ENCODE measurements around the gene TCERG1L. TPM values are rescaled to one million over a fixed set of nuclear protein-coding genes. Genes with fewer than 3 reads are reported as not detected.
"Not testable (repeated sequence)": the region's sequence is repeated elsewhere in the genome, so short reads cannot be mapped to it uniquely, and the experiment has no call there.

The TCERG1L gene
- total RNA-seq, 1 experiment from 2014 or later, result not detected

GRCh38 chr10:131144711-131145375 lies 166.7 kb downstream of the TCERG1L start:
- DNase-seq (ENCODE audit: low spot score), result no peak

- no peak for DNase-seq (ENCODE audit: low spot score)
Measured at GRCh38 chr10:131144196-131144595, 167.3 kb downstream of the TCERG1L start.

- DNase-seq (ENCODE audit: low spot score), result no peak
Measured at GRCh38 chr10:131143425-131144165, 167.9 kb downstream of the TCERG1L start.

GRCh38 chr10:131142517-131143380 lies 168.8 kb downstream of the TCERG1L start:
- no peak for DNase-seq (ENCODE audit: low spot score)

- DNase-seq (ENCODE audit: low spot score), result no peak
Measured at GRCh38 chr10:131141645-131142516, 169.6 kb downstream of the TCERG1L start.

DNA sequence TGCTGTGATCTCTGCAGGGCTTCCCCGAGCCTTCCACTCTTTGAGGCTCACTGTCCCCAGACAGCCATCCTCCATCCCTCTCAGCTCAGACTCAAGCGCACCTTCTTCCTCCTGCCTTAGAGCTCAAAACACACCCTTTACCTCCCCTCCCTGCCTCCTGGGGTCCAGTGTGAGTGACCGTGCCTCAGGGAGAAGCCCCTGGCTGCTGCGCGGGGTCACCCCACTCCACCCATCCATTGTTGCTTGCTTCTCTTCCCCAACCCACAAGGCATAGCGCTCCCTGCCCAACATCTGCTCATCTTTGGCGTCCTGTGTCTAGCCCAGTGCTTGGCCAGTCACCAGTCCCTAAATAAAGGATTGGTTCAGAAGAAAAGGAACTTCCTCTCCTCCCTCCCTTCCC lies 170.3 kb downstream of the TCERG1L start:
- no peak for DNase-seq (ENCODE audit: low spot score)

GRCh38 chr10:131140606-131141005 lies 170.9 kb downstream of the TCERG1L start:
- DNase-seq (ENCODE audit: low spot score), result no peak

GRCh38 chr10:131137223-131137622 lies 174.3 kb downstream of the TCERG1L start:
- no peak for DNase-seq (ENCODE audit: low spot score)

DNA sequence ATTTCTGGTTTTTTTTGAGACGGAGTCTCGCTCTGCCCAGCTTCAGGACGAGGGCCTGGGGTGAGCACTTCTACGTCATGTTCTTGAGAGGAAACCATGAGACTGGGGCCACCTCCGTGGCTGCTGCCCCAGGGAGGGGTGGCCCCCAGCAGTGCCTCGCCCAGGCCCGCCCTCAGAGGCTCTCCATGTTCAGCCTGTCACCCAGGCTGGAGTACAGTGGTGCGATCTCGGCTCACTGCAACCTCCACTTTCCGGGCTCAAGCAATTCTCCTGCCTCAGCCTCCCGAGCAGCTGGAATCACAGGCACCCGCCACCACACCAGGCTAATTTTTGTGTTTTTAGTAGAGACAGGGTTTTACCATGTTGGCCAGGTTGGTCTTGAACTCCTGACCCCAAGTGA lies 175.2 kb downstream of the TCERG1L start:
- not testable (repeated sequence) for DNase-seq (ENCODE audit: low spot score)

DNA sequence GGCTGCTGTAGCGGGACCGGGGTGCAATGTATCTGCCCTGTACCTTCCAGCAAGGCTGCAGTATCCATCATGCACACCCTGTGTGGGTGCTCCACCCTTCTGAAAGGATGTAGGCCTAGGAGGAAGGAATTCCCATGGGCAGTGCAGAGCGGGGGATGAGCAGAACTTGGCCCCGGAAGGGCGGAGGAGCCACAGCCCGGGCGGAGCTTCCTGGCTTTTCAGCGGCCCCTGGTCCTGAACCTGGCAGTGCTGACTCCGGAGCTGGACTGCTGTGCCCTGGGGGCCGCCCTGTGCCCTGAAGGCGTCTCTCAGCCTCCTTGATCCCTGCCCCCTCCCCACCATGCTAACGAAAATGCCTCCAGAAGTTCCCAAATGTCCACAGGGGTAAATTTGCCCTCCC lies 175.8 kb downstream of the TCERG1L start:
- DNase-seq (ENCODE audit: low spot score), result no peak

DNA sequence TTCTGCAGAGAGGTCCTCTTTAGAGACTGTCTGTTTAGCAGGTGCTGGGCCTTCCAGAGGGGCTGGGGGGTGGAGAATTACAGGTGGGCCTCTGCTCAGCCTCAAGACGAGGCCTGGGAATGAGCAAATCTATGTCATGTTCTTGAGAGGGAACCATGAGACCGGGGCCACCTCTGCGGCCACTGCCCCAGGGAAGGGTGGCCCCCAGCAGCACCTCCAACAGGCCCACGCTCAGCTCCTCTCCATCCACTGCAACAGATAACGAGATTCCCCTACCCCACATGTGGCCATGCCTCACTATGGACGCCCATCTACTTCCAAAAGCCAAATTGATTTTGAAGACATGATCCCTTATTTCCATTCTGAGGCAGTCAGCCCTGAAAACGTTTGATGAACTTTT lies 176.9 kb downstream of the TCERG1L start:
- DNase-seq (ENCODE audit: low spot score), result no peak

- no peak for DNase-seq (ENCODE audit: low spot score)
Measured at GRCh38 chr10:131134001-131134576, 177.4 kb downstream of the TCERG1L start.

DNA sequence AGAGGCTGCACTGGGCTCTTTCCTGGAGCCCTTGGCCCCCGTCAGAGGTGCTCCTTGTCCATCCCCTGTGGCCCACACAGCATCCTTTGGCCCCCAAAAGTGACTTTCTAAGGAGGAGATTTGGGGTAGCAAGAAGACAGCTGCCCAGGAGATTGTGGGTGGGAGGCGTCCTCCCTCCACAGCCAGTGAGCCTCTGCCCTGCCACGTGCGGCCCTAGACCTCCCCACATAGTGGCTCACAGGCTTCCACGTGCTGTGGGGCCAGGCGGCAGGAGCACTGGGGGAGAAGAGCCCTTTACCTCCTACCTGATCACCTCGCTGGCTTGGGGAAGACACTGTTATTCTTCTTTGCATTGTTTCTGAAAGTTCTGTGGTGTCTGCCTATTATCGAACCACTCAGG lies 178.8 kb downstream of the TCERG1L start:
- no peak for DNase-seq (ENCODE audit: low spot score)

- DNase-seq (ENCODE audit: low spot score), result no peak
Measured at GRCh38 chr10:131131726-131132591, 179.6 kb downstream of the TCERG1L start.

DNA sequence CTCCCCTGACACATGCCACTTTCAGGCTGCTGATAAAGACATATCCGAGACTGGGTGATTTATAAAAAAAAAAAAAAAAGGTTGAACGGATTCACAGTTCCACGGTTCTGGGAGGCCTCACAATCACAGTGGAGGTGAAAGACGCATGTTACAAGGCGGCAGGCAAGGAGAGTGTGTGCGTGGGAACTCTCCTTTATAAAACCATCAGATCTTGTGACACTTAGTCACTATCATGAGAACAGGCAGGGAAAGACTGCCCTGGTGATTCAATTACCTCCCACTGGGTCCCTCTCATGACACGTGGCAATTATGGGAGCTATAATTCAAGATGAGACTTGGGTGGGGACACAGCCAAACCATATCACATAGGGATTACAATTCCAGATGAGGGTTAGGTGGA lies 181.5 kb downstream of the TCERG1L start:
- DNase-seq (ENCODE audit: low spot score), result no peak

GRCh38 chr10:131129544-131129943 lies 182.0 kb downstream of the TCERG1L start:
- no peak for DNase-seq (ENCODE audit: low spot score)

DNA sequence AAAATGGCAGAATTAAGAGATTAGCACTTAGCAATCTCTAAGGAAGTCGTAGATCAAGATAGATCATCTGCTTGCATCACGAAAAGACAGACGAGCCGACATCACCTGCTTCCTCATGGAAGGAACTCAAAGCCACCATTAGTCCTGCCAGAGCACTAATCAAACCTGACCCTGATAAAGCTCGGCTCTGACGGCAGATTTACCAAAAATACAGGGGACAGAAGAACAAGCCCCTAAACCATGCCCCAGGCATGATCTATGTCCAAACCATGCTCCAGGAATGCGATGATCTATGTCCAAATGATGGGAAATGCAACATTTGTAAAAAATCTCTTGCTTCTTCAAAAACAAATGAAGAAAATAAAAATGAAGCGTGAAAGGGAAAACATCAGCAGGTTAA lies 182.8 kb downstream of the TCERG1L start:
- no peak for DNase-seq (ENCODE audit: low spot score)

GRCh38 chr10:131127610-131128009 lies 183.9 kb downstream of the TCERG1L start:
- DNase-seq (ENCODE audit: low spot score), result no peak

- no peak for DNase-seq (ENCODE audit: low spot score)
Measured at GRCh38 chr10:131127138-131127589, 184.4 kb downstream of the TCERG1L start.
